Astrocyte of the spinal cord (primary cell): ENCODE measurements around the gene PKMYT1.
"Not testable (repeated sequence)": the region's sequence is repeated elsewhere in the genome, so short reads cannot be mapped to it uniquely, and the experiment has no call there.

Experiments used
- DNase-seq: peaks from one replicate; pipeline ENCODE4 v3.0.0; 2011; ENCODE audit warnings: low read depth, low spot score
- H3K4me3 ChIP-seq: 2 replicates; pipeline ENCODE4 v1.5.1; 2011; ENCODE audit warnings: low read depth, mild to moderate bottlenecking, low read length, moderate library complexity
- CTCF ChIP-seq: IDR thresholded peaks from 2 replicates; pipeline ENCODE4 v1.5.1; 2012; ENCODE audit warnings: low read depth, mild to moderate bottlenecking, low read length, inconsistent platforms
- in situ Hi-C: cut with HindIII; loops from 2 replicates; pipeline ENCODE4 v1.10.0; 2017; ENCODE audit warnings: low sequenced_read_pairs

The PKMYT1 gene

DNA sequence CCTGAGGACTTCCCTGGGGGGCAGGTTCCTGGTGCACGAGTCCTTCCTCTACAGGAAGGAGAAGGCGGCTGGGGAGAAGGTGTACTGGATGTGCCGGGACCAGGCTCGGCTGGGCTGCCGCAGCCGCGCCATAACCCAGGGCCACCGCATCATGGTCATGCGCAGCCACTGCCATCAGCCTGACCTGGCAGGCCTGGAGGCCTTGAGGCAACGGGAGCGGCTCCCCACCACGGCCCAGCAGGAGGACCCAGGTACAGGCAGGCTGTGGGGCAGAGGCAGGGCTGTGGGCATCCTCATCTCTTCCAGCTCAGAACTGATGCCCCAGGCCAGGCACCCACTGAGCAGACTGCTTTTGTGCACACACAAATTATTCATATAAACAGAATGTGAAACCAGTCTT is 42.0 kb downstream of the PKMYT1 start:
- DNase-seq = no peak
- no peak for TF ChIP-seq CTCF
- in situ Hi-C loops = no loop called here
- H3K4me3 ChIP-seq = no peak overlapping the region

GRCh38 chr16:2937170-2937569 is 43.1 kb downstream of the PKMYT1 start:
- TF ChIP-seq CTCF = no peak
- H3K4me3 ChIP-seq = no peak overlapping the region
- DNase-seq = no peak
- in situ Hi-C loops = no loop called here

DNA sequence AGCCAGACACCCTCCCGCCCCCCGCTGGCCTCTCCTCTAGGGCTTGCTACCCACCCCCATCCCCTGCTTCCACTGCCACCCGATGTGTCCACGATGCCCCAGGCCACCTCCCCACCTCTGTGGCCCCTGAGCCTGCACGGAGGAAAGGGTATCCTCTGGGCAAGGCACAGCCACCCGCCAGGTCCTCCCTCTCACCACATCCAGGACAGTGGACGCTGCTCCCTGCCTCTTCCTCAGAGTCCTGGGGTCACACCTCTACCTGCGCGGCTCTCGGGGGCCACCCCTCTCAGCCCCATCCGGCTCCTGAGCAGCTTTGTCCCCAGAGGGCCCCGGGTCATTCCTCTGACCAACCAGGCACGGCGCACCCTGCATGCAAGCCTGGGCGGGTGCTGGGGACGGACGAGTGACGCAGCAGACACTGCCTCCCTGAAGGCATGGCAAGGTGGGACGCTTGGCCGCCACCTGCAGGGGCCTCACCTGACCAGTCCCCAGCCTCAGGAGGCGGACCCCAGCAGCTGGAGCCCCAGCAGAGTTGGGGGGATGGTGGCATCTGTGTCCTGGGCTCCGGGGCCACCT is 43.7 kb downstream of the PKMYT1 start:
- in situ Hi-C loops = no loop called here
- no peak for DNase-seq
- no peak for TF ChIP-seq CTCF
- no peak overlapping the region for H3K4me3 ChIP-seq

- no peak for TF ChIP-seq CTCF
- H3K4me3 ChIP-seq = no peak overlapping the region
- no peak for DNase-seq
- in situ Hi-C loops = no loop called here
Observed at GRCh38 chr16:2934450-2934849, 45.8 kb downstream of the PKMYT1 start.

DNA sequence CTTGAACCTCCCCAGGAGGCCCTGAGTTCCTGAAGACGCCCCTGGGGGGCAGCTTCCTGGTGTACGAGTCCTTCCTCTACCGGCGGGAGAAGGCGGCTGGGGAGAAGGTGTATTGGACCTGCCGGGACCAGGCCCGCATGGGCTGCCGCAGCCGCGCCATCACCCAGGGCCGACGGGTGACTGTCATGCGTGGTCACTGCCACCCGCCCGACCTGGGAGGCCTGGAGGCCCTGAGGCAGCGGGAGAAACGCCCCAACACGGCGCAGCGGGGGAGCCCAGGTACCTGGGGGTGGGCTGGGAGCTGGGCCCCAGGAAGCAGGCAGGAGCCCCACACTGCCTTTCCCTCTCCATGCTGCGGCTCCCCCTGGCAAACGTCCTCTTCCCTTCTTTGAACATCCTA is 46.5 kb downstream of the PKMYT1 start:
- in situ Hi-C loops = no loop called here
- no peak overlapping the region for H3K4me3 ChIP-seq
- DNase-seq = no peak
- no peak for TF ChIP-seq CTCF

- DNase-seq = no peak
- TF ChIP-seq CTCF = no peak
- H3K4me3 ChIP-seq = no peak overlapping the region
- in situ Hi-C loops = no loop called here
Observed at GRCh38 chr16:2933136-2933535, 47.1 kb downstream of the PKMYT1 start.

DNA sequence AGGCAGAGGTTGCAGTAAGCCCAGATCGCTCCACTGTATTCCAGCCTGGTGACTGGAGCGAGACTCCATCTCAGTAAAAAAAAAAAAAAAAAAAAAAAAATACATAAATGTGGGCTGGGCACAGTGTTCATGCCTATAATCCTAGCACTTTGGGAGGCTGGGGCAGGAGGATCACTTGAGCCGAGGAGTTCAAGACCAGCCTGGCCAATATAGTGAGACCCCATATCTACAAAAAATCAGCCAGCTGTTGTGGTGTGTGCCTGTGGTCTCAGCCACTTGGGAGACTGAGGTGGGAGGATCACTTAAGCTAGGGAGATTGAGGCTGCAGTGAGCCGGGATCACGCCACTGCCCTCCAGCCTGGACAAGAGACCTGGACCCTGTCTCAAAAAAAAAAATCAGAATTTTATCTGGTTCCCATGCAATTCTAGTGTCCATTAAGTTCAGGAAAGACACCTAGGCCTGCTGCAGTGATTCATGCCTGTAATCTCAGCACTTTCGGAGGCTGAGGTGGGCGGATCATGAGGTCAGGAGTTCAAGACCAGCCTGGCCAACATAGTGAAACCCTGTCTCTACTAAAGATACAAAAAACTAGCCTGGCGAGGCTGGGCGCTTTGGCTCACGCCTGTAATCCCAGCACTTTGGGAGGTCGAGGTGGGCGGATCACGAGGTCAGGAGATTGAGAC is 48.9 kb downstream of the PKMYT1 start:
- H3K4me3 ChIP-seq, in situ Hi-C loops, DNase-seq: not testable (repeated sequence)
